Dermis blood vessel endothelial cell (primary cell): ENCODE measurements around the gene IFNL3. TPM values are rescaled to one million over a fixed set of nuclear protein-coding genes. Genes with fewer than 3 reads are reported as not detected.

Experiments used
- DNase-seq: peaks from one replicate; pipeline ENCODE4 v3.0.0; 2010
- total RNA-seq: library from RNA; depleted of rRNA; stranded (reverse); fragments of >200 nt; gene quantifications from 2 replicates; pipeline ENCODE4 v1.2.3, GENCODE V29; 2014

The IFNL3 gene
- total RNA-seq, 1 donor from 2014 or later: not detected

- peak; percentile 32 for DNase-seq
Measured at GRCh38 chr19:39212375-39212742, 32.4 kb downstream of the IFNL3 start.

- no peak for DNase-seq
Measured at GRCh38 chr19:39211731-39212374, 33.0 kb downstream of the IFNL3 start.

GRCh38 chr19:39209196-39209595, 35.6 kb downstream of the IFNL3 start:
- DNase-seq: no peak

GRCh38 chr19:39208175-39208795, 36.5 kb downstream of the IFNL3 start:
- DNase-seq: no peak

- DNase-seq: no peak
Measured at GRCh38 chr19:39207293-39207836, 37.4 kb downstream of the IFNL3 start.

GRCh38 chr19:39206122-39206521, 38.7 kb downstream of the IFNL3 start:
- DNase-seq: no peak

- no peak for DNase-seq
Measured at GRCh38 chr19:39205449-39205764, 39.4 kb downstream of the IFNL3 start.

GRCh38 chr19:39203372-39204341, 41.1 kb downstream of the IFNL3 start, which contains the start of gene SYCN:
Gene SYCN, minus strand, starts transcription at chr19:39204263. Its CDS starts 9 bp downstream, at chr19:39204254.
- no peak for DNase-seq

GRCh38 chr19:39202998-39203355, 41.8 kb downstream of the IFNL3 start:
- DNase-seq: no peak

GRCh38 chr19:39200803-39201115, 44.0 kb downstream of the IFNL3 start:
- no peak for DNase-seq

GRCh38 chr19:39200066-39200802, 44.6 kb downstream of the IFNL3 start:
- no peak for DNase-seq

- DNase-seq: peak; percentile 46
Measured at GRCh38 chr19:39199025-39199424, 45.8 kb downstream of the IFNL3 start.

- DNase-seq: no peak
Measured at GRCh38 chr19:39197808-39198207, 47.0 kb downstream of the IFNL3 start.

GRCh38 chr19:39196860-39197562, 47.8 kb downstream of the IFNL3 start, which contains the start of gene NCCRP1:
Gene NCCRP1, plus strand, starts transcription at chr19:39196964. Its CDS starts 19 bp downstream, at chr19:39196983.
- DNase-seq: no peak

GRCh38 chr19:39196320-39196719, 48.5 kb downstream of the IFNL3 start:
- DNase-seq: no peak

- no peak for DNase-seq
Measured at GRCh38 chr19:39195755-39196154, 49.1 kb downstream of the IFNL3 start.

GRCh38 chr19:39194832-39195542, 49.8 kb downstream of the IFNL3 start:
- peak; percentile 16 for DNase-seq

GRCh38 chr19:39193803-39194202, 51.0 kb downstream of the IFNL3 start:
- no peak for DNase-seq
